ENCODE data around the gene PTDSS2. TPM values are rescaled to one million over a fixed set of nuclear protein-coding genes. Genes with fewer than 3 reads are reported as not detected.

The PTDSS2 gene
- total RNA-seq, 1 experiment from 2014 or later = 49.5 TPM

DNA sequence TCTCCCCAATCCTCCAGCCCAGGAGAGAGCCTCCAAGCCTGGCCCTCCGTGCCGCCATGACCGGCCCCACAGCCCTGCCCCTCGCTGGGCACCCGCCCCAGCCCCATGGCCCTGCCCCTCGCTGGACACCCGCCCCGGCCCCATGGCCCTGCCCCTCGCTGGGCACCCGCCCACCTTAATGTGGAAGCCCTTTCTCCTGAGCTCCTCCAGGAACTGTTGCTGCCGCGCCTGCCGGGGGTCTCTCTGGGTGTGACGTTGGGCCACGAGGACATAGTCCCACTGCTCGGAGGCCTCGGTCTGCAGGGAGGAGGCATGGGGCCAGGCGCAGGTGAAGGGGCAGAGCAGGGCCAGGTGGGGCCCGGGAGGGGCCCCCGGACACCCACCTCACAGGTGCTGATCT, 16.4 kb upstream of the PTDSS2 start:
- no peak overlapping the region for H3K27ac Mint-ChIP-seq
- no peak overlapping the region for H3K4me3 Mint-ChIP-seq
- H3K4me1 Mint-ChIP-seq = no peaks in the 10 kb centered on the region
- ChIA-PET CTCF (interaction anchor here (0.6 kb wide), 1 partner anchor 12 kb away, joined by 3 read pairs; no protein-coding TSS in a partner anchor), POLR2A (interaction anchor here (1.1 kb wide), 1 partner anchor 14 kb away, joined by 3 read pairs; no protein-coding TSS in a partner anchor)
- peaks cover 7% of the 10 kb centered on the region; the same call in 1 of the 2 replicates for H3K36me3 Mint-ChIP-seq
- no peak for TF ChIP-seq ZNF317 (CRISPR knock-in tag; IDR thresholded peaks at IDR 0.05; ENCODE audit: borderline replicate concordance, low read depth)
- TF ChIP-seq, protein P1, sequence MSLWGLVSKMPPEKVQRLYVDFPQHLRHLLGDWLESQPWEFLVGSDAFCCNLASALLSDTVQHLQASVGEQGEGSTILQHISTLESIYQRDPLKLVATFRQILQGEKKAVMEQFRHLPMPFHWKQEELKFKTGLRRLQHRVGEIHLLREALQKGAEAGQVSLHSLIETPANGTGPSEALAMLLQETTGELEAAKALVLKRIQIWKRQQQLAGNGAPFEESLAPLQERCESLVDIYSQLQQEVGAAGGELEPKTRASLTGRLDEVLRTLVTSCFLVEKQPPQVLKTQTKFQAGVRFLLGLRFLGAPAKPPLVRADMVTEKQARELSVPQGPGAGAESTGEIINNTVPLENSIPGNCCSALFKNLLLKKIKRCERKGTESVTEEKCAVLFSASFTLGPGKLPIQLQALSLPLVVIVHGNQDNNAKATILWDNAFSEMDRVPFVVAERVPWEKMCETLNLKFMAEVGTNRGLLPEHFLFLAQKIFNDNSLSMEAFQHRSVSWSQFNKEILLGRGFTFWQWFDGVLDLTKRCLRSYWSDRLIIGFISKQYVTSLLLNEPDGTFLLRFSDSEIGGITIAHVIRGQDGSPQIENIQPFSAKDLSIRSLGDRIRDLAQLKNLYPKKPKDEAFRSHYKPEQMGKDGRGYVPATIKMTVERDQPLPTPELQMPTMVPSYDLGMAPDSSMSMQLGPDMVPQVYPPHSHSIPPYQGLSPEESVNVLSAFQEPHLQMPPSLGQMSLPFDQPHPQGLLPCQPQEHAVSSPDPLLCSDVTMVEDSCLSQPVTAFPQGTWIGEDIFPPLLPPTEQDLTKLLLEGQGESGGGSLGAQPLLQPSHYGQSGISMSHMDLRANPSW (CRISPR knock-in tag; conservative IDR thresholded peaks at IDR 0.05; ENCODE audit: low read depth) = no peak
- TF ChIP-seq ZNF263 (CRISPR knock-in tag; IDR thresholded peaks at IDR 0.05; ENCODE audit: low read depth) = no peak
- DNase-seq (ENCODE audit: low spot score) (no peak), ATAC-seq (no peak)
- no peaks in the 10 kb centered on the region for H3K27me3 Mint-ChIP-seq (ENCODE audit: low read depth)
- peaks cover 9% of the 10 kb centered on the region for H3K9me3 Mint-ChIP-seq

DNA sequence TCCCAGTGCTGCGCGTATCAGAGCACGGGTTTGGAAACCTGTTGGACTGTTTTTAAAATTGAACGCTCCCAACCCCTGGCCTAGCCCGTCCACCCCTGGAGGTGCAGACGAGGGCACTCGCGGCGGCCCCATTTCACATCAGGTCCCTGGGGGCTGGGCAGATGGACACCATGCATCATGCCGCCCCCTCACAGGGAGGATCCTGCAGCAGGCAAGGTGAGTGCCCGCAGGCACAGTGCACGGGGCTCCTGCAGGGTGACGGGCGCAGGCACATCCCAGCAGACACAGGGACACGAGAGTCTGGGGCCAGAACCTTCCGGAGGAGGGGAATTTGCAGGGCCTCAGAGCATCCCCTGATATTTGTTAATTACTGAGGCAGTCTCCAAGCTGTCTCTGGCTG, 15.6 kb upstream of the PTDSS2 start:
- ATAC-seq (no peak; the same call in 1 of the 2 replicates), DNase-seq (ENCODE audit: low spot score) (no peak)
- TF ChIP-seq ZNF317 (CRISPR knock-in tag; IDR thresholded peaks at IDR 0.05; ENCODE audit: borderline replicate concordance, low read depth) = no peak
- TF ChIP-seq, protein P2, sequence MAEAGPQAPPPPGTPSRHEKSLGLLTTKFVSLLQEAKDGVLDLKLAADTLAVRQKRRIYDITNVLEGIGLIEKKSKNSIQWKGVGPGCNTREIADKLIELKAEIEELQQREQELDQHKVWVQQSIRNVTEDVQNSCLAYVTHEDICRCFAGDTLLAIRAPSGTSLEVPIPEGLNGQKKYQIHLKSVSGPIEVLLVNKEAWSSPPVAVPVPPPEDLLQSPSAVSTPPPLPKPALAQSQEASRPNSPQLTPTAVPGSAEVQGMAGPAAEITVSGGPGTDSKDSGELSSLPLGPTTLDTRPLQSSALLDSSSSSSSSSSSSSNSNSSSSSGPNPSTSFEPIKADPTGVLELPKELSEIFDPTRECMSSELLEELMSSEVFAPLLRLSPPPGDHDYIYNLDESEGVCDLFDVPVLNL (CRISPR knock-in tag; IDR thresholded peaks at IDR 0.05; ENCODE audit: borderline replicate concordance, low read depth) = no peak
- TF ChIP-seq NFATC4 (CRISPR knock-in tag; IDR thresholded peaks at IDR 0.05) = no peak
- no peak for TF ChIP-seq ZNF263 (CRISPR knock-in tag; IDR thresholded peaks at IDR 0.05; ENCODE audit: low read depth)
- no peak for TF ChIP-seq ZNF121 (CRISPR knock-in tag; IDR thresholded peaks at IDR 0.05)
- no peak for TF ChIP-seq TCF7 (CRISPR knock-in tag; IDR thresholded peaks at IDR 0.05; ENCODE audit: low read depth)
- TF ChIP-seq OVOL2 (CRISPR knock-in tag; IDR thresholded peaks at IDR 0.05; ENCODE audit: borderline replicate concordance) = no peak
- no peak for TF ChIP-seq GRHL2 (CRISPR knock-in tag; IDR thresholded peaks at IDR 0.05; ENCODE audit: insufficient replicate concordance, severe bottlenecking)
- TF ChIP-seq, protein P3, sequence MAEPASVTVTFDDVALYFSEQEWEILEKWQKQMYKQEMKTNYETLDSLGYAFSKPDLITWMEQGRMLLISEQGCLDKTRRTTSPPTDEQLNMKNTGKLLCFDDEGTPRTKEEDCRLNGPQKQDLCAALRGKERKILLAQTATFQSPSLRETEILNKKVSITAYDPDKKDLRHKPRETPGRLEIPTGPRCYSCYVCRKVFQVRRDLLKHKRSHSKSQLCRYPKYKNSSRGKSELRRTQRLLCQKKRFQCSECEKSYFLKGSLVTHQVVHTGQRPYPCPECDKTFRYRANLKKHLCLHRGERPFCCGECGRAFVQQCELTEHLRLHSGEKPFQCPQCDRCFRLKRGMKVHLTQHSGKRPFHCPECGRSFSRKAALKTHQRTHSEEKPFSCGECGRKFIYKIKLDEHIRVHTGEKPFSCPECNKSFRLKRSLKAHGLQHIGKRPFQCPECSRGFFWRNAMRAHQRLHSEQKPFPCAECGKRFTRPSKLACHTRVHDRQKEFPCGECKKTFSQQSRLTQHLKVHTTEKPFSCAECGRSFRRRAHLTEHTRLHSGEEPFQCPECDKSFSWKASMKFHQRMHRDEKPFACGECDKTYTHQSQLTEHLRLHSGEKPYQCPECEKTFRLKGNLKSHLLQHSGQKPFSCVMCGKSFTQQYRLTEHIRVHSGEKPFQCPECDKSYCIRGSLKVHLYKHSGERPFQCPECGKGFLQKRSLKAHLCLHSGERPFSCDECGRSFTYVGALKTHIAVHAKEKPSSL (CRISPR knock-in tag; conservative IDR thresholded peaks at IDR 0.05) = no peak
- TF ChIP-seq, protein P4, sequence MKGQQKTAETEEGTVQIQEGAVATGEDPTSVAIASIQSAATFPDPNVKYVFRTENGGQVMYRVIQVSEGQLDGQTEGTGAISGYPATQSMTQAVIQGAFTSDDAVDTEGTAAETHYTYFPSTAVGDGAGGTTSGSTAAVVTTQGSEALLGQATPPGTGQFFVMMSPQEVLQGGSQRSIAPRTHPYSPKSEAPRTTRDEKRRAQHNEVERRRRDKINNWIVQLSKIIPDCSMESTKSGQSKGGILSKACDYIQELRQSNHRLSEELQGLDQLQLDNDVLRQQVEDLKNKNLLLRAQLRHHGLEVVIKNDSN (CRISPR knock-in tag; IDR thresholded peaks at IDR 0.05) = no peak
- no peak for TF ChIP-seq NR1H2 (CRISPR knock-in tag; IDR thresholded peaks at IDR 0.05)
- no peak for TF ChIP-seq KAT7 (CRISPR knock-in tag; IDR thresholded peaks at IDR 0.05; ENCODE audit: borderline replicate concordance)
- no peak for TF ChIP-seq ZNF219 (CRISPR knock-in tag; IDR thresholded peaks at IDR 0.05; ENCODE audit: borderline replicate concordance)
- no peak for TF ChIP-seq ZNF671 (CRISPR knock-in tag; IDR thresholded peaks at IDR 0.05)
- TF ChIP-seq IRF1 (CRISPR knock-in tag; IDR thresholded peaks at IDR 0.05) = no peak
- no peak for TF ChIP-seq ATF2 (CRISPR knock-in tag; IDR thresholded peaks at IDR 0.05; ENCODE audit: borderline replicate concordance, low read depth)
- TF ChIP-seq, protein P5, sequence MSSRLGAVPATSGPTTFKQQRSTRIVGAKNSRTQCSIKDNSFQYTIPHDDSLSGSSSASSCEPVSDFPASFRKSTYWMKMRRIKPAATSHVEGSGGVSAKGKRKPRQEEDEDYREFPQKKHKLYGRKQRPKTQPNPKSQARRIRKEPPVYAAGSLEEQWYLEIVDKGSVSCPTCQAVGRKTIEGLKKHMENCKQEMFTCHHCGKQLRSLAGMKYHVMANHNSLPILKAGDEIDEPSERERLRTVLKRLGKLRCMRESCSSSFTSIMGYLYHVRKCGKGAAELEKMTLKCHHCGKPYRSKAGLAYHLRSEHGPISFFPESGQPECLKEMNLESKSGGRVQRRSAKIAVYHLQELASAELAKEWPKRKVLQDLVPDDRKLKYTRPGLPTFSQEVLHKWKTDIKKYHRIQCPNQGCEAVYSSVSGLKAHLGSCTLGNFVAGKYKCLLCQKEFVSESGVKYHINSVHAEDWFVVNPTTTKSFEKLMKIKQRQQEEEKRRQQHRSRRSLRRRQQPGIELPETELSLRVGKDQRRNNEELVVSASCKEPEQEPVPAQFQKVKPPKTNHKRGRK (CRISPR knock-in tag; IDR thresholded peaks at IDR 0.05; ENCODE audit: borderline replicate concordance) = no peak
- TF ChIP-seq, protein P6, sequence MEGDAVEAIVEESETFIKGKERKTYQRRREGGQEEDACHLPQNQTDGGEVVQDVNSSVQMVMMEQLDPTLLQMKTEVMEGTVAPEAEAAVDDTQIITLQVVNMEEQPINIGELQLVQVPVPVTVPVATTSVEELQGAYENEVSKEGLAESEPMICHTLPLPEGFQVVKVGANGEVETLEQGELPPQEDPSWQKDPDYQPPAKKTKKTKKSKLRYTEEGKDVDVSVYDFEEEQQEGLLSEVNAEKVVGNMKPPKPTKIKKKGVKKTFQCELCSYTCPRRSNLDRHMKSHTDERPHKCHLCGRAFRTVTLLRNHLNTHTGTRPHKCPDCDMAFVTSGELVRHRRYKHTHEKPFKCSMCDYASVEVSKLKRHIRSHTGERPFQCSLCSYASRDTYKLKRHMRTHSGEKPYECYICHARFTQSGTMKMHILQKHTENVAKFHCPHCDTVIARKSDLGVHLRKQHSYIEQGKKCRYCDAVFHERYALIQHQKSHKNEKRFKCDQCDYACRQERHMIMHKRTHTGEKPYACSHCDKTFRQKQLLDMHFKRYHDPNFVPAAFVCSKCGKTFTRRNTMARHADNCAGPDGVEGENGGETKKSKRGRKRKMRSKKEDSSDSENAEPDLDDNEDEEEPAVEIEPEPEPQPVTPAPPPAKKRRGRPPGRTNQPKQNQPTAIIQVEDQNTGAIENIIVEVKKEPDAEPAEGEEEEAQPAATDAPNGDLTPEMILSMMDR (IDR thresholded peaks at IDR 0.05) = no peak

More for the DNA sequence above, 15.6 kb upstream of the PTDSS2 start:
- H3K4me1 Mint-ChIP-seq = no peaks in the 10 kb centered on the region
- H3K36me3 Mint-ChIP-seq = peaks cover 7% of the 10 kb centered on the region; the same call in 1 of the 2 replicates
- CTCF ChIA-PET = no interaction called here
- no peak overlapping the region for H3K27ac Mint-ChIP-seq
- no peak overlapping the region for H3K4me3 Mint-ChIP-seq
- POLR2A ChIA-PET = no interaction called here
- no peaks in the 10 kb centered on the region for H3K27me3 Mint-ChIP-seq (ENCODE audit: low read depth)
- peaks cover 9% of the 10 kb centered on the region for H3K9me3 Mint-ChIP-seq
